Kidney glomerular epithelial cell (primary cell): ENCODE results near the gene GRIK4.
A peak's percentile ranks its signal among the peaks of the same experiment; 100 is the strongest.

Experiments used
- DNase-seq: peaks from one replicate; lab custom pipeline; 2025; lab: John Stamatoyannopoulos, UW

The GRIK4 gene

GRCh38 chr11:120914021-120914420 lies 402.5 kb downstream of the GRIK4 start:
- DNase-seq, result no peak

- DNase-seq, result peak; percentile 20
Measured at GRCh38 chr11:120914601-120915000, 403.1 kb downstream of the GRIK4 start.

GRCh38 chr11:120917559-120918239 lies 406.2 kb downstream of the GRIK4 start:
- no peak for DNase-seq

- DNase-seq, result no peak
Measured at GRCh38 chr11:120918257-120918656, 406.7 kb downstream of the GRIK4 start.

- DNase-seq, result no peak
Measured at GRCh38 chr11:120919045-120919444, 407.5 kb downstream of the GRIK4 start.

- DNase-seq, result no peak
Measured at GRCh38 chr11:120919566-120919965, 408.0 kb downstream of the GRIK4 start.

GRCh38 chr11:120923866-120924508 lies 412.4 kb downstream of the GRIK4 start:
- no peak for DNase-seq

- no peak for DNase-seq
Measured at GRCh38 chr11:120925944-120926343, 414.4 kb downstream of the GRIK4 start.

- DNase-seq, result no peak
Measured at GRCh38 chr11:120928627-120929026, 417.1 kb downstream of the GRIK4 start.

GRCh38 chr11:120929090-120929489 lies 417.5 kb downstream of the GRIK4 start:
- peak; percentile 26 for DNase-seq

- no peak for DNase-seq
Measured at GRCh38 chr11:120929664-120930154, 418.2 kb downstream of the GRIK4 start.

GRCh38 chr11:120931057-120931779 lies 419.7 kb downstream of the GRIK4 start:
- DNase-seq, result no peak

- no peak for DNase-seq
Measured at GRCh38 chr11:120932305-120932915, 420.9 kb downstream of the GRIK4 start.

GRCh38 chr11:120936356-120936755 lies 424.8 kb downstream of the GRIK4 start:
- DNase-seq, result no peak

GRCh38 chr11:120937501-120937900 lies 426.0 kb downstream of the GRIK4 start:
- no peak for DNase-seq

- no peak for DNase-seq
Measured at GRCh38 chr11:120938260-120938659, 426.7 kb downstream of the GRIK4 start.

- no peak for DNase-seq
Measured at GRCh38 chr11:120940160-120940848, 428.8 kb downstream of the GRIK4 start.

GRCh38 chr11:120941000-120941399 lies 429.5 kb downstream of the GRIK4 start:
- DNase-seq, result no peak

- no peak for DNase-seq
Measured at GRCh38 chr11:120942701-120943100, 431.2 kb downstream of the GRIK4 start.

- no peak for DNase-seq
Measured at GRCh38 chr11:120945042-120945441, 433.5 kb downstream of the GRIK4 start.

- no peak for DNase-seq
Measured at GRCh38 chr11:120950880-120951279, 439.3 kb downstream of the GRIK4 start.
